ENCODE measurements around the gene CD81.

- TF ChIP-seq, protein P1, sequence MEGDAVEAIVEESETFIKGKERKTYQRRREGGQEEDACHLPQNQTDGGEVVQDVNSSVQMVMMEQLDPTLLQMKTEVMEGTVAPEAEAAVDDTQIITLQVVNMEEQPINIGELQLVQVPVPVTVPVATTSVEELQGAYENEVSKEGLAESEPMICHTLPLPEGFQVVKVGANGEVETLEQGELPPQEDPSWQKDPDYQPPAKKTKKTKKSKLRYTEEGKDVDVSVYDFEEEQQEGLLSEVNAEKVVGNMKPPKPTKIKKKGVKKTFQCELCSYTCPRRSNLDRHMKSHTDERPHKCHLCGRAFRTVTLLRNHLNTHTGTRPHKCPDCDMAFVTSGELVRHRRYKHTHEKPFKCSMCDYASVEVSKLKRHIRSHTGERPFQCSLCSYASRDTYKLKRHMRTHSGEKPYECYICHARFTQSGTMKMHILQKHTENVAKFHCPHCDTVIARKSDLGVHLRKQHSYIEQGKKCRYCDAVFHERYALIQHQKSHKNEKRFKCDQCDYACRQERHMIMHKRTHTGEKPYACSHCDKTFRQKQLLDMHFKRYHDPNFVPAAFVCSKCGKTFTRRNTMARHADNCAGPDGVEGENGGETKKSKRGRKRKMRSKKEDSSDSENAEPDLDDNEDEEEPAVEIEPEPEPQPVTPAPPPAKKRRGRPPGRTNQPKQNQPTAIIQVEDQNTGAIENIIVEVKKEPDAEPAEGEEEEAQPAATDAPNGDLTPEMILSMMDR (conservative IDR thresholded peaks at IDR 0.05; ENCODE audit: low read length), result no peak
- TF ChIP-seq EZH2phosphoT487 (IDR thresholded peaks at IDR 0.05; ENCODE audit: borderline replicate concordance), result no peak
These were observed 11.4 kb upstream of the CD81 start for GRCh38 chr11:2365571-2366210.

All from Loucy (cell line).